ENCODE results near the gene FBXL19. TPM values are rescaled to one million over a fixed set of nuclear protein-coding genes. Genes with fewer than 3 reads are reported as not detected.

Gene FBXL19
- total RNA-seq, 1 donor from 2014 or later, result 56.4 TPM

DNA sequence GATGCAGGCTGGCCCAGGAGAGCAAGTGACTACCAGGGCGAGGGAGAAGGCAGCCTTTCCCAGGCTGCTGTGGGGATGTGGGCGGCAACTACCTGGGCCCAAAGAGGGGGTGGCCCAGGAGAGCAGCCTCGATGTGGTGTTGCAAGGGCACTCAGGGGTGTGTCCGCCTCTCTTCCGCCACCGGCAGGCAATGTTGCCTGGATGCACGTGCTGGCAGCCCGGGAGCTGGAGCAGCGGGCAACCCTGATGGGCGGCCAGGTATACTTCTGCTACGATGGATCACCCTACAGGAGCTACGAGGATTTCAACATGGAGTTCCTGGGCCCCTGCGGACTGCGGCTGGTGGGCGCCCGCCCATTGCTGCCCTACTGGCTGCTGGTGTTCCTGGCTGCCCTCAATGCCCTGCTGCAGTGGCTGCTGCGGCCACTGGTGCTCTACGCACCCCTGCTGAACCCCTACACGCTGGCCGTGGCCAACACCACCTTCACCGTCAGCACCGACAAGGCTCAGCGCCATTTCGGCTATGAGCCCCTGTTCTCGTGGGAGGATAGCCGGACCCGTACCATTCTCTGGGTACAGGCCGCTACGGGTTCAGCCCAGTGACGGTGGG lies 64.3 kb downstream of the FBXL19 start:
- TF ChIP-seq, protein P1, sequence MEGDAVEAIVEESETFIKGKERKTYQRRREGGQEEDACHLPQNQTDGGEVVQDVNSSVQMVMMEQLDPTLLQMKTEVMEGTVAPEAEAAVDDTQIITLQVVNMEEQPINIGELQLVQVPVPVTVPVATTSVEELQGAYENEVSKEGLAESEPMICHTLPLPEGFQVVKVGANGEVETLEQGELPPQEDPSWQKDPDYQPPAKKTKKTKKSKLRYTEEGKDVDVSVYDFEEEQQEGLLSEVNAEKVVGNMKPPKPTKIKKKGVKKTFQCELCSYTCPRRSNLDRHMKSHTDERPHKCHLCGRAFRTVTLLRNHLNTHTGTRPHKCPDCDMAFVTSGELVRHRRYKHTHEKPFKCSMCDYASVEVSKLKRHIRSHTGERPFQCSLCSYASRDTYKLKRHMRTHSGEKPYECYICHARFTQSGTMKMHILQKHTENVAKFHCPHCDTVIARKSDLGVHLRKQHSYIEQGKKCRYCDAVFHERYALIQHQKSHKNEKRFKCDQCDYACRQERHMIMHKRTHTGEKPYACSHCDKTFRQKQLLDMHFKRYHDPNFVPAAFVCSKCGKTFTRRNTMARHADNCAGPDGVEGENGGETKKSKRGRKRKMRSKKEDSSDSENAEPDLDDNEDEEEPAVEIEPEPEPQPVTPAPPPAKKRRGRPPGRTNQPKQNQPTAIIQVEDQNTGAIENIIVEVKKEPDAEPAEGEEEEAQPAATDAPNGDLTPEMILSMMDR (IDR thresholded peaks at IDR 0.05; ENCODE audit: unreplicated experiment), result no peak
- Mint-ChIP-seq H3K27me3 (ENCODE audit: low read depth) (no peaks in the 10 kb centered on the region), H3K9me3 (no peaks in the 10 kb centered on the region), H3K4me3 (no peak overlapping the region), H3K36me3 (peaks cover 4% of the 10 kb centered on the region), H3K4me1 (peaks cover 5% of the 10 kb centered on the region), H3K27ac (no peak overlapping the region)
- DNase-seq (ENCODE audit: low spot score in 2 of 2, unreplicated experiment in 2 of 2), result no peak

DNA sequence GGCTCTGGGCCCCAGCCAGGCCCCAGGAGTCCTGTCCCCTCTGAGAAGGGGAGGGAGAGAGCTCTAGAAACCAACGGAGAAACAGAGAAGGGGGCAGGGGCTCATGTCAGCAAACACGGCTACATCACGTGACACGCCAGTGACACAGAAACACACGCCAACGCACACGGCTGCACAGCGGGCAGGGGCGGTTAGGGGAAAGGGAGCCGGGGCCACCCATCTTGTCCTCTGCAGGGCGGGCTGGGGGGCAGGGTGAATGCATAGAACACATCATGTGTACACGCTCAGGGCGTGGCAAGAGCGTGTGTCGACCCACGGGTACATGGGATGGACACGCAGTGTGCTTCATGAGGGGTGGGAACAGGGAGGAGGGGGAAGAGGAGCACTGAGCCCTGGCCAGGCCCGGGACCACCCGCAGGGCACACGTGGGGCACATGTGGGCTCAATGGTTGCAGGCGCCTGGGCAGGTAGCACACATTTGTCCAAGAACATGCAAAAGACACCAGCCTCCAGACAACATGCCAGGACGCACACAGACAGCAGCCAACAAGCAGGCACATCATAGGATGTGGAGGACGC lies 66.2 kb downstream of the FBXL19 start:
- H3K36me3 Mint-ChIP-seq, result no peaks in the 10 kb centered on the region
- no peak overlapping the region for H3K4me3 Mint-ChIP-seq
- TF ChIP-seq, protein P1 (IDR thresholded peaks at IDR 0.05; ENCODE audit: unreplicated experiment), result no peak
- peaks cover 5% of the 10 kb centered on the region for H3K4me1 Mint-ChIP-seq
- no peaks in the 10 kb centered on the region for H3K27me3 Mint-ChIP-seq (ENCODE audit: low read depth)
- no peaks in the 10 kb centered on the region for H3K9me3 Mint-ChIP-seq
- DNase-seq (ENCODE audit: low spot score in 2 of 2, unreplicated experiment in 2 of 2), result no peak
- no peak overlapping the region for H3K27ac Mint-ChIP-seq

DNA sequence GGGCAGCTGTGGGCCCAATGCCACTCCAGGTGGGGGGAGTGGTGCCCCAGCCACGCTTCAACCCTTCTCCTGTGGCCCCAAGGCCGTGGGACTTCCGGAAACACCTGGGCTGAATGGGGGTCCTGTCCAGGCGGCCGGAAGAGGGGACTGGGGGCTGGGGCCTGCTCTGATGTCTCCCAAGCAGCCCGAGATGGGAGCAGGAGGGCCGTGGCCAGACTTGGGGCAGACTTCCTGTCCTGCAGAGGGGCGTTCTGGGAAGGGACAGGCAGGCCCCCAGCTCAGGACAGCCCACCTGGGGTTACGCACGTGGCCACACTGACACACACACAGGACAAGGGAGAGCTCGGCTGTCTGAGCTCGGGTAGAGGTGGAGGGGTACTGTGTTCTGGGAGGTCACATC lies 66.7 kb downstream of the FBXL19 start:
- peaks cover 5% of the 10 kb centered on the region for H3K4me1 Mint-ChIP-seq
- peaks cover 1% of the 10 kb centered on the region for H3K27me3 Mint-ChIP-seq (ENCODE audit: low read depth)

DNA sequence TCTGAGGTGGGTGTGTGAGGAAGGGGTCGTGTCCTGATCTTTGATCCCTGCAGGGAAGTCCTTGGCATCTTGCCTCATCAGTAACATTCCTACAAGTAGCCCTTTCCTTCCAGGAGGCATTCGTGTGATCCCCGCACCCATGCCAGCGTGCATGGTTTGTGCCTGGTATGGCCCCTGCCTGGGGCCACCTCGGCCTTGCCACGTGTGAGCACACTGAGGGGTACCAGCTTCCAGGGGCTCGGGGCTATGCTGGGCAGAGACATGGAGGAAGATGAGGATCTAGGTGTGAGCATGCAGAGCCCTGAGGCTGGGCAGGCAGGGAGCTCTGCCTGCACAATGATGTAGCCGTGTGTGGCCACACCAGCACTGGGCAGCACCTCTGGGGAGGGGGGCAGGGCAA lies 67.7 kb downstream of the FBXL19 start:
- DNase-seq (ENCODE audit: low spot score in 2 of 2, unreplicated experiment in 2 of 2), result no peak
- Mint-ChIP-seq H3K27ac (no peak overlapping the region), H3K4me1 (no peaks in the 10 kb centered on the region), H3K4me3 (no peak overlapping the region), H3K36me3 (no peaks in the 10 kb centered on the region), H3K27me3 (ENCODE audit: low read depth) (peaks cover 5% of the 10 kb centered on the region), H3K9me3 (no peaks in the 10 kb centered on the region)
- TF ChIP-seq, protein P1 (IDR thresholded peaks at IDR 0.05; ENCODE audit: unreplicated experiment), result no peak

More for the DNA sequence above, 66.7 kb downstream of the FBXL19 start:
- H3K9me3 Mint-ChIP-seq, result no peaks in the 10 kb centered on the region
- DNase-seq (ENCODE audit: low spot score in 2 of 2, unreplicated experiment in 2 of 2), result no peak
- no peaks in the 10 kb centered on the region for H3K36me3 Mint-ChIP-seq
- TF ChIP-seq, protein P1 (IDR thresholded peaks at IDR 0.05; ENCODE audit: unreplicated experiment), result no peak
- no peak overlapping the region for H3K27ac Mint-ChIP-seq
- no peak overlapping the region for H3K4me3 Mint-ChIP-seq

DNA sequence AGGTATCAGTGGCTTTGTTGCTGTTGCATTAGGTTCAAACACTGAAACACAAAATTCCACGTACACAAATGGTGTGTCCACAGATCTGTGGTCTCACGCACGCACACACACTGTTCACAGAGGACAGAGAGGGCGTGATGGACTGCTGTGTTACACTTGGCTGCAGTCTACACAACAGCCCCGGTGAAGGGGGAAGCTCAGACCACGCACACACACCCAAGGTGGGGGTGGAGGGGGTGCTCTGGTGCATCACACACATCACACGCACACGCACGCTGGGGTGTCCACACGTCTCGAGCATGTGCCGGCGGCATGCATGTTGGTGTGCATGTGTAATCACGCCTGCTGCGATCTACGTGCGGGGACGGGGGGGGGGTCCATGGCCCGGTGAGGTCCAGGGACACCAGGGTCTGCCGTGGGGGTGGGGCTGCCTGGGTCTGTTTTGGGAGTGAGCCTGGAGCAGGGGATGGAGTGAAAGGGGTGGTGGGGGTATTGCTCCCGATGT lies 69.0 kb downstream of the FBXL19 start:
- H3K4me1 Mint-ChIP-seq, result peaks cover 8% of the 10 kb centered on the region
- TF ChIP-seq, protein P1 (IDR thresholded peaks at IDR 0.05; ENCODE audit: unreplicated experiment), result no peak
- H3K9me3 Mint-ChIP-seq, result no peaks in the 10 kb centered on the region
- no peak overlapping the region for H3K27ac Mint-ChIP-seq
- H3K36me3 Mint-ChIP-seq, result no peaks in the 10 kb centered on the region
- H3K4me3 Mint-ChIP-seq, result no peak overlapping the region
- no peak for DNase-seq (ENCODE audit: low spot score in 2 of 2, unreplicated experiment in 2 of 2)
- H3K27me3 Mint-ChIP-seq (ENCODE audit: low read depth), result peaks cover 15% of the 10 kb centered on the region
